ENCODE measurements around the gene MYMX.

GRCh38 chr6:44260011-44260410 is 43.3 kb downstream of the MYMX start:
- TF ChIP-seq CTCF (conservative IDR thresholded peaks at IDR 0.05; ENCODE audit: low read depth, low read length) (no peak), EZH2 (IDR thresholded peaks at IDR 0.05; ENCODE audit: low read length, unreplicated experiment) (no peak), EZH2phosphoT487 (IDR thresholded peaks at IDR 0.05; ENCODE audit: borderline replicate concordance, low read length) (no peak)

Measured in PC-3 (cell line).